ENCODE data around the gene SP1. TPM values are rescaled to one million over a fixed set of nuclear protein-coding genes. Genes with fewer than 3 reads are reported as not detected.

SP1 gene
- total RNA-seq, 4 donors from 2014 or later, result 82.5 to 122 (median 111) TPM

DNA sequence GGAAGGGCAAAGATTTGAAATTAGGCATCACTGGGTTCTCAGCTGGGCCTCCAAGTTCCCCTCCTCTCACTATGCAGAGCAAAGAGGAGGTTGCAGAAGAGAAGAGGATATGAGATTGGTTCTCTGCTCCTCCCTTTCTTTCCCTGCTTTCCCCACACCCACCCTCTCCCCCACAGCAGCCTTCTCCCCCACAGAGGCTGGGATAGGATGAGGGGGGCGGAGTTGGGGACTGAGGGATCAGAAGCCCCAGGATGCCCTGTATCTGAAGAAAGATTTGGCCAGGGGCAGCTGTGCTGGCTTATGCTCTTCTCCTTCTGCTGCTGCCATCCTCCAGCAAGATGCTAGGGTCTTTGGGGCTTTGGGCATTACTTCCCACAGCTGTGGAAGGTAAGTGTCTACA lies 43.6 kb downstream of the SP1 start, which contains the start of gene AMHR2:
Gene AMHR2, plus strand, starts transcription at position 259 of the 400 bp plus-strand sequence. Its CDS starts 80 bp downstream, at position 339.
- TF ChIP-seq POLR2AphosphoS5 (IDR thresholded peaks at IDR 0.05) (no peak), POLR2A (IDR thresholded peaks at IDR 0.05) (no peak)
- H3K36me3 ChIP-seq, result no peaks in the 10 kb centered on the region
- no peaks in the 10 kb centered on the region for H3K27me3 ChIP-seq
- H3K4me3 ChIP-seq, result no peak within 1 kb of the TSS
- H3K9me3 ChIP-seq, result no peaks in the 10 kb centered on the region
- no peak within 1 kb of the TSS for H3K27ac ChIP-seq
- peaks cover 8% of the 10 kb centered on the region for H3K4me1 ChIP-seq
- WGBS, result 100% methylated on average over 1 of the region's 1 CpG
- no peak for DNase-seq (ENCODE audit: low spot score in 2 of 2)

DNA sequence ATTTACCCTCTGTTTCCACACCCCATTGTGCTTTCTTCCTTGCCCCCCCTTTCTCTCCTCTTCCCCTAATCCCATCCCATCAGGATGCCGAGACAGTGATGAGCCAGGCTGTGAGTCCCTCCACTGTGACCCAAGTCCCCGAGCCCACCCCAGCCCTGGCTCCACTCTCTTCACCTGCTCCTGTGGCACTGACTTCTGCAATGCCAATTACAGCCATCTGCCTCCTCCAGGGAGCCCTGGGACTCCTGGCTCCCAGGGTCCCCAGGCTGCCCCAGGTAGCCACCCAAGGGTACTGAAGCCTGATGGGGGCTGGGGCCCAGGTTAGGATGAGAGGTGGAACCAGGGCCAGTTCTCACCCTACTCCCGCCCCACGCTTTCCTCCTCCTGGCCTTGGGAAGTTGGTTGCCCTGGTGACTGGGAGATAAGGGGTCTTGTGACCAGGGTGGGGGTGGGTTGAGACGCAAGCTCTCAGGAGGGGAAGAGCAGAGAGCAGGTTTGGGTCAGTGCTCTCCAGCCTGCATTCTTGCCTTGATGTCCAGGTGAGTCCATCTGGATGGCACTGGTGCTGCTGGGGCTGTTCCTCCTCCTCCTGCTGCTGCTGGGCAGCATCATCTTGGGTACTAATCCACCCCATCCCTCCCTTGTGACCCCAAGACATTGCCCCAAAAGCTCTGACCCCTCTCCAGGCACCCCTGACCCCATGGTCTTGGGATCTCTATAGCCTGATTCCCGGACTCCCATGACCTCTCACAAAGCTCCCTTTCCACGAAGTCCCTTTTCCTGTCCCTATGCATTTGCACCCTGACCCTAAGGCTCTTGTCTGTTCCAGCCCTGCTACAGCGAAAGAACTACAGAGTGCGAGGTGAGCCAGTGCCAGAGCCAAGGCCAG lies 44.9 kb downstream of the SP1 start:
- 94% methylated on average over 9 of the region's 9 CpGs for WGBS
- Histone ChIP-seq H3K9me3 (no peaks in the 10 kb centered on the region), H3K4me1 (peaks cover 8% of the 10 kb centered on the region), H3K27me3 (no peaks in the 10 kb centered on the region), H3K36me3 (no peaks in the 10 kb centered on the region), H3K27ac (no peak overlapping the region), H3K4me3 (no peak overlapping the region)
- TF ChIP-seq EP300 (IDR thresholded peaks at IDR 0.05) (no peak), POLR2AphosphoS5 (IDR thresholded peaks at IDR 0.05) (no peak), POLR2A (IDR thresholded peaks at IDR 0.05) (no peak)
- TF ChIP-seq, protein P1, sequence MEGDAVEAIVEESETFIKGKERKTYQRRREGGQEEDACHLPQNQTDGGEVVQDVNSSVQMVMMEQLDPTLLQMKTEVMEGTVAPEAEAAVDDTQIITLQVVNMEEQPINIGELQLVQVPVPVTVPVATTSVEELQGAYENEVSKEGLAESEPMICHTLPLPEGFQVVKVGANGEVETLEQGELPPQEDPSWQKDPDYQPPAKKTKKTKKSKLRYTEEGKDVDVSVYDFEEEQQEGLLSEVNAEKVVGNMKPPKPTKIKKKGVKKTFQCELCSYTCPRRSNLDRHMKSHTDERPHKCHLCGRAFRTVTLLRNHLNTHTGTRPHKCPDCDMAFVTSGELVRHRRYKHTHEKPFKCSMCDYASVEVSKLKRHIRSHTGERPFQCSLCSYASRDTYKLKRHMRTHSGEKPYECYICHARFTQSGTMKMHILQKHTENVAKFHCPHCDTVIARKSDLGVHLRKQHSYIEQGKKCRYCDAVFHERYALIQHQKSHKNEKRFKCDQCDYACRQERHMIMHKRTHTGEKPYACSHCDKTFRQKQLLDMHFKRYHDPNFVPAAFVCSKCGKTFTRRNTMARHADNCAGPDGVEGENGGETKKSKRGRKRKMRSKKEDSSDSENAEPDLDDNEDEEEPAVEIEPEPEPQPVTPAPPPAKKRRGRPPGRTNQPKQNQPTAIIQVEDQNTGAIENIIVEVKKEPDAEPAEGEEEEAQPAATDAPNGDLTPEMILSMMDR (IDR thresholded peaks at IDR 0.05), result no peak
- no peak for DNase-seq (ENCODE audit: low spot score in 2 of 2)

DNA sequence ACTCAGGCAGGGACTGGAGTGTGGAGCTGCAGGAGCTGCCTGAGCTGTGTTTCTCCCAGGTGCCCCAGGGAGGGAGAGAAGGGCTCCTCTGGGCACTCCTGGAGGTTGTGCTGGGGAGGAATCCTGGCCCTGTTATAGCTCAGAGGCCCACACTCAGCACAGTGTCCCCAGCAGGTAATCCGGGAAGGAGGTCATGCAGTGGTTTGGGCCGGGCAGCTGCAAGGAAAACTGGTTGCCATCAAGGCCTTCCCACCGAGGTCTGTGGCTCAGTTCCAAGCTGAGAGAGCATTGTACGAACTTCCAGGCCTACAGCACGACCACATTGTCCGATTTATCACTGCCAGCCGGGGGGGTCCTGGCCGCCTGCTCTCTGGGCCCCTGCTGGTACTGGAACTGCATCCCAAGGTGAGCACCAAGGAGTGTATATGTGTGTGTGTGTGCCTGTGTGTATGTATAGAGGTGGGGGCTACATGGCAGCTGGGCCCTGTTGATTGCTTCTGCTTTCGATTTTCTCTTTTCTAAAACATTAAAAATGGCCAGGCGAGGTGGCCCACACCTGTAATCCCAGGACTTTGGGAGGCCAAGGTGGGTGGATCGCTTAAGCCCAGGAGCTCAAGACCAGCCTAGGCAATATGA lies 45.7 kb downstream of the SP1 start:
- 87% methylated on average over 10 of the region's 11 CpGs for WGBS
- no peaks in the 10 kb centered on the region for H3K36me3 ChIP-seq
- H3K4me3 ChIP-seq, result no peak overlapping the region
- TF ChIP-seq, protein P1 (IDR thresholded peaks at IDR 0.05), result no peak
- no peak for TF ChIP-seq POLR2A (IDR thresholded peaks at IDR 0.05)
- no peak for TF ChIP-seq EP300 (IDR thresholded peaks at IDR 0.05)
- TF ChIP-seq POLR2AphosphoS5 (IDR thresholded peaks at IDR 0.05), result no peak
- H3K4me1 ChIP-seq, result peaks cover 8% of the 10 kb centered on the region
- DNase-seq (ENCODE audit: low spot score in 2 of 2), result no peak
- no peaks in the 10 kb centered on the region for H3K27me3 ChIP-seq
- no peaks in the 10 kb centered on the region for H3K9me3 ChIP-seq
- no peak overlapping the region for H3K27ac ChIP-seq

DNA sequence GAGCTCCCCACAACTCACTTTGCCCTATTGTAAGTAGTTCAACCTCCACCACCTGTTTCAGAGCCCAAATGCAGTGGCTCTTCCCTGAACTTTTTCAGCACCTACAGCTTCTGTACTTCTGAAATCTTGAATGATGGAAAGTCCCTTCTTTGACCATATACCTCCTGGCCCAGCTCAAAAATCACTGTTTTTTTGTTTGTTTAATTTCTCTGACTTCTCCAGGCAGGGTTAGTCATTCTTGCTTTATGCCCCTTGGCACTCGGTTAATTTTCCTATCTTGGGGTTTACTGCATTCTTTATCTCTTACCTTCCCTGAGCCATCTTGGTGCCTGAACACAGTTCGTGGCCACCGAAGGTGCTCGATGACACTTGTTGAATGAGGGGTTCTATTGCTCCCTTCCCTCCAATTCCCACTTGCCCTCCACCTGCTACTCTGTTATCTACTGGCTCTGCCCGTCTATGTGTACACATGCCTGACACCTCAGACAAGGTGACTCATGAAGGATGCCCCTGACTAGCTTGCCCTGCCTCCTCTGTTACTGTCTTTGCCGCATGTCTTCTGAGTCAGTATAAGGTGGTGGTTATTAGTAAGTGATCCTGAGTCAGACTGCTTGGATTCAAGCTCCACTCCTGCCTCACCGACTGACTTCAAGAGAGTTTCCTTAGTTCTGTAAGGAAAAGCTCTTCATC lies 48.1 kb downstream of the SP1 start:
- Histone ChIP-seq H3K4me1 (no peaks in the 10 kb centered on the region), H3K9me3 (no peaks in the 10 kb centered on the region), H3K36me3 (no peaks in the 10 kb centered on the region), H3K27me3 (no peaks in the 10 kb centered on the region), H3K27ac (no peak overlapping the region), H3K4me3 (no peak overlapping the region)
- 72% methylated on average over 7 of the region's 7 CpGs for WGBS
- no peak for DNase-seq (ENCODE audit: low spot score in 2 of 2)
- TF ChIP-seq POLR2A (IDR thresholded peaks at IDR 0.05), result no peak
- TF ChIP-seq, protein P1 (IDR thresholded peaks at IDR 0.05), result no peak
- TF ChIP-seq EP300 (IDR thresholded peaks at IDR 0.05), result no peak
- TF ChIP-seq POLR2AphosphoS5 (IDR thresholded peaks at IDR 0.05), result no peak

DNA sequence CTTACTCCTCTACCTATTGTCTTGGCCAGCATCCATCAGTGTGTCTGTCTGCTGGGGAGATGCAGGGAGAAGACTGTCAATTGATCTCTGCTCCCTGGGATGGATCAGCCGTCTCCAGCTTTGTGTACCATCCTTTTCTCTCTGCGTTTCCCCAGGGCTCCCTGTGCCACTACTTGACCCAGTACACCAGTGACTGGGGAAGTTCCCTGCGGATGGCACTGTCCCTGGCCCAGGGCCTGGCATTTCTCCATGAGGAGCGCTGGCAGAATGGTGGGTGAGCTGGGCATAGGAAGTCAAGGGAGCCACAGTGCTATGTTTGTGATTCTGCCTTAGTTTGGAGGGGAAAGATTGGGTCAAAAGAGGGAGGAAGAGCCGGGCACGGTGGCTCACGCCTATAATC lies 48.8 kb downstream of the SP1 start:
- Histone ChIP-seq H3K27ac (no peak overlapping the region), H3K27me3 (no peaks in the 10 kb centered on the region), H3K9me3 (no peaks in the 10 kb centered on the region), H3K4me1 (no peaks in the 10 kb centered on the region), H3K4me3 (no peak overlapping the region), H3K36me3 (no peaks in the 10 kb centered on the region)
- WGBS, result 87% methylated on average over 7 of the region's 7 CpGs
- TF ChIP-seq POLR2A (IDR thresholded peaks at IDR 0.05), result no peak
- TF ChIP-seq EP300 (IDR thresholded peaks at IDR 0.05), result no peak
- TF ChIP-seq, protein P1 (IDR thresholded peaks at IDR 0.05), result no peak
- no peak for TF ChIP-seq POLR2AphosphoS5 (IDR thresholded peaks at IDR 0.05)
- DNase-seq (ENCODE audit: low spot score in 2 of 2), result no peak

Measured in suprapubic skin (tissue), 4 donors.